Measurements from ENCODE around the gene CACNA1I. TPM values are rescaled to one million over a fixed set of nuclear protein-coding genes. Genes with fewer than 3 reads are reported as not detected.
"Not testable (repeated sequence)": the region's sequence is repeated elsewhere in the genome, so short reads cannot be mapped to it uniquely, and the experiment has no call there.

CACNA1I gene
- total and polyA plus RNA-seq, 2 experiments from 2014 or later = 0.42 to 2.4 TPM

GRCh38 chr22:39521106-39521885 is 49.3 kb upstream of the CACNA1I start:
- H3K79me2 ChIP-seq (replicated peaks; ENCODE audit: insufficient read depth) = peaks cover 27% of the 10 kb centered on the region
- peak overlapping the region; percentile 96 for H3K4me2 ChIP-seq
- H3K36me3 Mint-ChIP-seq (ENCODE audit: low read depth) = peaks cover 73% of the 10 kb centered on the region
- H3K27ac ChIP-seq (ENCODE audit: low read depth) = peak overlapping the region; percentile 100
- H3K4me3 Mint-ChIP-seq = peak overlapping the region; percentile 92
- peak overlapping the region; percentile 97 for H3K4me3 ChIP-seq
- H3K4me1 ChIP-seq (ENCODE audit: insufficient read depth) = peaks cover 26% of the 10 kb centered on the region
- DNase-seq (ENCODE audit: low spot score) = peak; percentile 76
- H3K36me3 ChIP-seq (ENCODE audit: insufficient read depth) = peaks cover 26% of the 10 kb centered on the region
- H3K9me3 Mint-ChIP-seq = peaks cover 11% of the 10 kb centered on the region; the same call in 2 of the 3 replicates
- H3K27ac Mint-ChIP-seq = peak overlapping the region; percentile 100
- not testable (repeated sequence) for H3K27me3 ChIP-seq (ENCODE audit: insufficient read depth); H2AFZ ChIP-seq; H3K9me2 ChIP-seq (ENCODE audit: insufficient read depth); ATAC-seq
- peaks cover 51% of the 10 kb centered on the region for H3K27me3 Mint-ChIP-seq (ENCODE audit: insufficient read depth, low read depth, poor library complexity)
- peaks cover 54% of the 10 kb centered on the region for H3F3A ChIP-seq (replicated peaks; ENCODE audit: low read depth)
- H3K4me1 Mint-ChIP-seq = peaks cover 38% of the 10 kb centered on the region
- peaks cover 44% of the 10 kb centered on the region for H4K20me1 ChIP-seq (replicated peaks; ENCODE audit: insufficient read depth)

GRCh38 chr22:39522091-39522490 is 48.5 kb upstream of the CACNA1I start:
- H3K79me2 ChIP-seq (replicated peaks; ENCODE audit: insufficient read depth) = peaks cover 27% of the 10 kb centered on the region
- peaks cover 67% of the 10 kb centered on the region for H3K36me3 Mint-ChIP-seq (ENCODE audit: low read depth)
- peaks cover 11% of the 10 kb centered on the region; the same call in 2 of the 3 replicates for H3K9me3 Mint-ChIP-seq
- H3K4me3 Mint-ChIP-seq = peak overlapping the region; percentile 92
- H3K9me2 ChIP-seq (ENCODE audit: insufficient read depth); ATAC-seq; H2AFZ ChIP-seq; H3K27me3 ChIP-seq (ENCODE audit: insufficient read depth); DNase-seq (ENCODE audit: low spot score): not testable (repeated sequence)
- peak overlapping the region; percentile 100 for H3K27ac Mint-ChIP-seq
- H3K27me3 Mint-ChIP-seq (ENCODE audit: insufficient read depth, low read depth, poor library complexity) = peaks cover 49% of the 10 kb centered on the region
- peak overlapping the region; percentile 97 for H3K4me3 ChIP-seq
- H3F3A ChIP-seq (replicated peaks; ENCODE audit: low read depth) = peaks cover 60% of the 10 kb centered on the region
- H4K20me1 ChIP-seq (replicated peaks; ENCODE audit: insufficient read depth) = peaks cover 37% of the 10 kb centered on the region
- H3K4me2 ChIP-seq = peak overlapping the region; percentile 96
- peak overlapping the region; percentile 100; the same call in 1 of the 2 replicates for H3K27ac ChIP-seq (ENCODE audit: low read depth)
- H3K4me1 Mint-ChIP-seq = peaks cover 38% of the 10 kb centered on the region
- peak; percentile 43; the same call in 1 of the 2 replicates for TF ChIP-seq POLR2AphosphoS5 (IDR thresholded peaks at IDR 0.05; ENCODE audit: low read depth)
- peaks cover 26% of the 10 kb centered on the region for H3K4me1 ChIP-seq (ENCODE audit: insufficient read depth)
- peaks cover 21% of the 10 kb centered on the region for H3K36me3 ChIP-seq (ENCODE audit: insufficient read depth)

- peaks cover 61% of the 10 kb centered on the region for H3F3A ChIP-seq (replicated peaks; ENCODE audit: low read depth)
- no peak overlapping the region for H2AFZ ChIP-seq
- Mint-ChIP-seq H3K9me3 (peaks cover 11% of the 10 kb centered on the region; the same call in 2 of the 3 replicates), H3K36me3 (ENCODE audit: low read depth) (peaks cover 63% of the 10 kb centered on the region), H3K4me3 (peak overlapping the region; percentile 92), H3K27ac (no peak overlapping the region; the same call in 1 of the 2 replicates), H3K4me1 (peaks cover 41% of the 10 kb centered on the region), H3K27me3 (ENCODE audit: insufficient read depth, low read depth, poor library complexity) (peaks cover 49% of the 10 kb centered on the region)
- ATAC-seq = no peak
- H3K27me3 ChIP-seq (ENCODE audit: insufficient read depth) = no peaks in the 10 kb centered on the region
- H4K20me1 ChIP-seq (replicated peaks; ENCODE audit: insufficient read depth) = peaks cover 30% of the 10 kb centered on the region
- TF ChIP-seq, protein P1, sequence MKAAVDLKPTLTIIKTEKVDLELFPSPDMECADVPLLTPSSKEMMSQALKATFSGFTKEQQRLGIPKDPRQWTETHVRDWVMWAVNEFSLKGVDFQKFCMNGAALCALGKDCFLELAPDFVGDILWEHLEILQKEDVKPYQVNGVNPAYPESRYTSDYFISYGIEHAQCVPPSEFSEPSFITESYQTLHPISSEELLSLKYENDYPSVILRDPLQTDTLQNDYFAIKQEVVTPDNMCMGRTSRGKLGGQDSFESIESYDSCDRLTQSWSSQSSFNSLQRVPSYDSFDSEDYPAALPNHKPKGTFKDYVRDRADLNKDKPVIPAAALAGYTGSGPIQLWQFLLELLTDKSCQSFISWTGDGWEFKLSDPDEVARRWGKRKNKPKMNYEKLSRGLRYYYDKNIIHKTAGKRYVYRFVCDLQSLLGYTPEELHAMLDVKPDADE (IDR thresholded peaks at IDR 0.05) = no peak
- no peak for TF ChIP-seq JUNB (IDR thresholded peaks at IDR 0.05; ENCODE audit: unreplicated experiment)
- TF ChIP-seq STAT1 (IDR thresholded peaks at IDR 0.05; ENCODE audit: unreplicated experiment) = no peak
- no peak for TF ChIP-seq ZNF114 (CRISPR knock-in tag; IDR thresholded peaks at IDR 0.05)
- no peak for TF ChIP-seq ZNF462 (CRISPR knock-in tag; IDR thresholded peaks at IDR 0.05)
- TF ChIP-seq POLR2AphosphoS5 (IDR thresholded peaks at IDR 0.05; ENCODE audit: low read depth) = no peak; the same call in 1 of the 2 replicates
- TF ChIP-seq ZNF331 (CRISPR knock-in tag; IDR thresholded peaks at IDR 0.05; ENCODE audit: low read depth) = no peak
- H3K79me2 ChIP-seq (replicated peaks; ENCODE audit: insufficient read depth) = peaks cover 27% of the 10 kb centered on the region
- H3K4me1 ChIP-seq (ENCODE audit: insufficient read depth) = peaks cover 28% of the 10 kb centered on the region
- H3K27ac ChIP-seq (ENCODE audit: low read depth) = peak overlapping the region; percentile 100
- no peaks in the 10 kb centered on the region for H3K9me2 ChIP-seq (ENCODE audit: insufficient read depth)
- H3K4me3 ChIP-seq = peak overlapping the region; percentile 97
- H3K36me3 ChIP-seq (ENCODE audit: insufficient read depth) = peaks cover 21% of the 10 kb centered on the region
- H3K4me2 ChIP-seq = peak overlapping the region; percentile 96
- DNase-seq (ENCODE audit: low spot score) = no peak
These were observed 47.8 kb upstream of the CACNA1I start for GRCh38 chr22:39522567-39523300.

Measured in GM23338 (cell line).